ENCODE data around the gene DGKB. TPM values are rescaled to one million over a fixed set of nuclear protein-coding genes. Genes with fewer than 3 reads are reported as not detected.

DGKB gene
- total RNA-seq, 1 donor = not detected

- TF ChIP-seq CTCF (IDR thresholded peaks at IDR 0.05; ENCODE audit: insufficient read depth, low read depth, low read length) = no peak
- DNase-seq (ENCODE audit: low read depth) = no peak
- H3K4me3 ChIP-seq (ENCODE audit: low read depth, low read length) = no peak overlapping the region
These were observed 211.5 kb downstream of the DGKB start for GRCh38 chr7:14691034-14691433.

GRCh38 chr7:14690486-14690885, 212.1 kb downstream of the DGKB start:
- DNase-seq (ENCODE audit: low read depth) = no peak
- no peak overlapping the region for H3K4me3 ChIP-seq (ENCODE audit: low read depth, low read length)
- no peak for TF ChIP-seq CTCF (IDR thresholded peaks at IDR 0.05; ENCODE audit: insufficient read depth, low read depth, low read length)

GRCh38 chr7:14690075-14690474, 212.5 kb downstream of the DGKB start:
- H3K4me3 ChIP-seq (ENCODE audit: low read depth, low read length) = no peak overlapping the region
- no peak for DNase-seq (ENCODE audit: low read depth)
- TF ChIP-seq CTCF (IDR thresholded peaks at IDR 0.05; ENCODE audit: insufficient read depth, low read depth, low read length) = no peak

- no peak for DNase-seq (ENCODE audit: low read depth)
- TF ChIP-seq CTCF (IDR thresholded peaks at IDR 0.05; ENCODE audit: insufficient read depth, low read depth, low read length) = no peak
- no peak overlapping the region for H3K4me3 ChIP-seq (ENCODE audit: low read depth, low read length)
These were observed 214.3 kb downstream of the DGKB start for GRCh38 chr7:14688208-14688607.

GRCh38 chr7:14687777-14688176, 214.8 kb downstream of the DGKB start:
- TF ChIP-seq CTCF (IDR thresholded peaks at IDR 0.05; ENCODE audit: insufficient read depth, low read depth, low read length) = no peak

GRCh38 chr7:14687241-14687640, 215.3 kb downstream of the DGKB start:
- H3K4me3 ChIP-seq (ENCODE audit: low read depth, low read length) = no peak overlapping the region
- no peak for DNase-seq (ENCODE audit: low read depth)
- TF ChIP-seq CTCF (IDR thresholded peaks at IDR 0.05; ENCODE audit: insufficient read depth, low read depth, low read length) = no peak

More at GRCh38 chr7:14687777-14688176, 214.8 kb downstream of the DGKB start:
- no peak overlapping the region for H3K4me3 ChIP-seq (ENCODE audit: low read depth, low read length)
- DNase-seq (ENCODE audit: low read depth) = no peak

- no peak for DNase-seq (ENCODE audit: low read depth)
- no peak overlapping the region for H3K4me3 ChIP-seq (ENCODE audit: low read depth, low read length)
- no peak for TF ChIP-seq CTCF (IDR thresholded peaks at IDR 0.05; ENCODE audit: insufficient read depth, low read depth, low read length)
These were observed 217.4 kb downstream of the DGKB start for GRCh38 chr7:14685167-14685566.

Data from fibroblast of villous mesenchyme (primary cell).